COLO668 (cell line): ENCODE data around the gene IFT52.
"Not testable (repeated sequence)": the region's sequence is repeated elsewhere in the genome, so short reads cannot be mapped to it uniquely, and the experiment has no call there.

Source experiments
- DNase-seq: peaks from one replicate; lab custom pipeline; 2025; ENCODE audit not compliant: unreplicated experiment; lab: John Stamatoyannopoulos, UW

The IFT52 gene

GRCh38 chr20:43650997-43651525 is 60.3 kb downstream of the IFT52 start:
- DNase-seq = no peak

- DNase-seq = not testable (repeated sequence)
These were observed 61.0 kb downstream of the IFT52 start for GRCh38 chr20:43651650-43652184.

- DNase-seq = no peak
These were observed 63.2 kb downstream of the IFT52 start for GRCh38 chr20:43653966-43654365.

GRCh38 chr20:43655176-43655575 is 64.4 kb downstream of the IFT52 start:
- DNase-seq = not testable (repeated sequence)

DNA sequence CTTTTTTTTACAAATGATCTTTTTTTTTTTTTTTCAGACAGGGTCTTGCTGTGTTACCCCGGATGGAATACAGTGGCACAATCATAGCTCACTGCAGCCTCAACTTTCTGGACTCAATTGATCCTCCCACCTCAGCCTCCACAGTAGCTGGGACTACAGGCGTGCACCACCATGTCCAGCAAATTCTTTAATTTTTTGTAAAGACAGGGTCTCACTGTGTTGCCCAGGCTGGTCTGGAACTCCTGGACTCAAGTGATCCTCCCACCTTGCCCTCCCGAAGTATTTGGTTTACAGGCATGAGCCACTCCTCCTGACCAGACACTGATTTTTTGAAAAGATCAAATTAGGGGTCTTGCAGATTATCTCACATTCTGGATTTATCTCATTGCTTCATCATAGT is 65.2 kb downstream of the IFT52 start:
- DNase-seq = no peak

- DNase-seq = peak; percentile 32
These were observed 67.5 kb downstream of the IFT52 start for GRCh38 chr20:43658069-43658722.

DNA sequence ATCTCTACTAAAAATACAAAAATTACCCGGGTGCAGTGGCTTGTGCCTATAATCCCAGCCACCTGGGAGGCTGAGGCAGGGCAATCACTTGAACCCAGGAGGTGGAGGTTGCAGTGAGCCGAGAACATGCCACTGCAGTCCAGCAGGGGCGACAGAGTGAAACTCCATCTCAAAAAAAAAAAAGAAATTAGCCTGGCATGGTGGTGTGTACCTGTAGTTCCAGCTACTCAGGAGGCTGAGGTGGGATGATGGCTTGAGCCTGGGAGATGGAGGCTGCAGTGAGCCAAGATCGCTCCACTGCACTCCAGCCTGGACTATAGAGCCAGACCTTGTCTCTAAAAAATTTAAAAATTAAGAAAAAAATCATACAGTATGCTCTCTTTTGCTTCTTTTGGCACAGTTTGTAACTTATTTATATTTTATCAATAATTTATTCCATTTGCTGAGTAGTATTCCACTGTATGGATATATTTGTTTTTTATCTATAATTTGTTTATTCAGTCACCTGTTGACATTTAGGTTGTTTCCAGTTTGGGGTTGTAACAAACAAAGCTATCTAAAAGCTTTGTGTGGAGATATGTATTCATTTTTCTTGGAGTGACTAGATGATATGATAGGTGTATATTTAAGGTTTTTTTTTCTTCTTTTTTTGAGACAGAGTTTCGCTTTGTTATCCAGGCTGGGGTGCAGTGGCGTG is 68.1 kb downstream of the IFT52 start:
- DNase-seq = no peak

- no peak for DNase-seq
These were observed 72.4 kb downstream of the IFT52 start for GRCh38 chr20:43662943-43663655.

DNA sequence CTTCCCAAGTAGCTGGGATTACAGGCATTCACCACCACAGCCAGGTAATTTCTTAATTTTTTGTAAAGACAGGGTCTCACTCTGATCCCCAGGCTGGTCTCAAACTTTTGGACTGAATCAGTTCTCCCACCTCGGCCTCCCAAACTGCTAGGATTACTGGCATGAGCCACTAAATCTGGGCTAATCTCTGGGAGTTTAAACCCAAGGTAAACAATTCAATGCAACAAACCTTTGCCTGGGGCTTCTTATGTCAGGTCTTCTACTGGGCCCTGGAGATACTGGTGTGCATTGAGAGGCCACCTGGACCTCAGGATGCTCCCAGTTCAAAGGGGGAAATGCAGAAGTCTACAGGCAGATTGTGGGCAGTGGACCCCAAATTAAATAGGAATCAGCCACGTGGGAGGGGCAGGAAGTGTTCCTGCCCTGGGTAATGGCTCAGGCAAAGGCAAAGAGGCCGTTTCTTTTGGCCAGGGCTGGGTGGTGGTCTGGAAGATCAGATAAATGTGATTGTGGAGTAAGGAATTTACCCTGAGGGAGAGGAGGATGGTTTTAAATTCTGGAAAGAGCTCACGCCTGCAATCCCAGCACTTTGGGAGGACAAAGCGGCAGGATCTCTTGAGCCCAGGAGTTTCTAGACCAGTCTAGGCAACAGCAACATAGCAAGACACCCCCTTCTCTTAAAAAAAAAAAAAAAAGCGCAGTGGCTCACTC is 74.9 kb downstream of the IFT52 start:
- no peak for DNase-seq

DNA sequence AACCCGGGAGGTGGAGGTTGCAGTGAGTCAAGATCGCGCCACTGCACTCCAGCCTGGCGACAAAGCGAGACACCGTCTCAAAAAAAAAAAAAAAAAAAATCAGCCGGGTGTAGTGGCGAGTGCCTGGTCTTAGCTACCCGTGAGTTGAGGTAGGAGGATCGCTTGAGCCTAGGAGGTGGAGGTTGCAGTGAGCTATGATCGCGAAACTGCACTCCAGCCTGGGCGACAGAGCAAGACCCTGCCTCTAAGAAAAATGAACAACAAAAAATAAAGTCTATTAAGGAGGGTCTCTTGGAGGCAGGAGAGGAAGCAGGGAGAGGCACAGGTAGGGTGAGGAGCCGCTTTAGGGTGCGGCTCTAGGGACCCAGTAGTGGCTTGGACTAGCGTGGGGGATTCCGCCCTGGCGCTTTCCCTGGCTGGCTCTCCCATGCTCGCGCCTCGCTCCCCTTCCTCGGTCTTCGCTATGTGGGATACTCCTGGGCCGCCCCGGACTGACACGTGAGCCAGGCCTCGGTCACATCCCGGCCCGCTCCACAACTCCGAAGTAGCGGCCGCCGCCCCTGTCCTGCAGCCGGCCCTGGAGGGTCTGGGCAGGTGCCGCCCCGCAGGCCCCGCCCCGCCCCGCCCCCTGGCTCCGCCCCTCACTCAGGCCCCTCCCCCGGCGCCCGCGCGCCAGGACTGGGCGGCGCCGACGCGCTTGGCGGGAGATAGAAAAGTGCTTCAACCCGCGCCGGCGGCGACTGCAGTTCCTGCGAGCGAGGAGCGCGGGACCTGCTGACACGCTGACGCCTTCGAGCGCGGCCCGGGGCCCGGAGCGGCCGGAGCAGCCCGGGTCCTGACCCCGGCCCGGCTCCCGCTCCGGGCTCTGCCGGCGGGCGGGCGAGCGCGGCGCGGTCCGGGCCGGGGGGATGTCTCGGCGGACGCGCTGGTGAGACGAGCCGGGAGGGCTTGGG is 75.9 kb downstream of the IFT52 start, which contains the start of gene MYBL2:
MYBL2 (plus strand) TSS at position 739 of the 953 bp plus-strand sequence; CDS start at position 909, 170 bp downstream.
- DNase-seq = peak; percentile 87

DNA sequence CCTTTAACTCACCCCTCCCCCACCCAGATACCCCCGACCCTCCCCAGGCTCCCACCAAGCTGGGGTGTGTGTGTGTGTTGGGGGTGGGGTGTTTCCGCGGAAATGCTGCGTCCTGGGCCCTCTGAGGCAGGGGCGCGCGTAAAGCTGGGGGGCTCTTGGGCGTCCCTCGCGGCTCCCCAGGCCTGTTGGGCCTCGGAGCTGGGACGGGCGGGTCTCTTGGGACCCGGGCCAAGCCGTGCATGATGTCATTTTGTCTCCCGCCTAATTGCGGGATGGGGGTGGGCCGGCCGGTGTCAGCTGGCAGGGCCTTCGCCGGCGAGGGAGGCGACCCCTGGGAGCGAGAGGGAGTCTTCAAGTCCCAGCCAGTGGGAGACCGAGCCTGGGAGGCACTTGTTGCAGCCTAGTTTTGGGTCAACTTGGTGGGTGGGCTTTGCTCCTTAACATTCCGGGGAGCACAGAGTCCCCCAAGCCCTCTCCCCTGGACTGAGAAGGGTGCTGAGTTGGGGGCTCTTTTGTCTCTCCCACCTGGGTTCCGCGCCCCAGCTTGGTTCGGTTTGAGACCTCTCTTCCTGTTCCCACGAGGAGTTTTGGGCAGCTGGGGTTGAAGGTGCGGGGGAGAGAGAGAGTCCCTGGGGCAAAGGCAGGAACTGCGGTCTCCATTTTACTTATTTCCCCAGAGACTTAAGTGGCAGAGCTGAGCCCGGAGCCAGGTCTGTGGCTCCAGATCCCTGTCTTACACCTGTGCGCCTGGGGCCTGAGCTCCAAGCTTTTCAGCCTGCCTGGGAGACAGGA is 76.8 kb downstream of the IFT52 start:
- DNase-seq = peak; percentile 45

DNA sequence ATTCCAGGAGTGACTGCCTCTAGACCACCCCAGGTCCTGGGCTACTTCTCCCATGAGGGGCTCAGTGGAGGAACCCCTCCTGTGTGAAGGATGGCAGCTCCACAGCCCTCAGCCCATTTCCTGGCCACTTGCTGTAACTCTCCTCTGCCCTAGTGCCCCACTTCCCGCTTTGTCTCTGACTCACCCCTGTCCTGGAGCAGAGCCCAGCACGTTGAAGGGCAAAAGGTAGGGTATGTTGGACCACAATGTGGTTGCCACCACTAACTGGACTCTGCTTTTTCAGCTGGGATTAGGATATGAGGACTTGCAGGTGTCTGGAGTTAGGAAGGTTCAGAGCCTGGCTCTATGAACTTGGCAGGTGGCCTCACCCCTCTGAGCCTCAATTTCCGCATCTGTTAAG is 78.6 kb downstream of the IFT52 start:
- DNase-seq = no peak

- DNase-seq = no peak
These were observed 79.7 kb downstream of the IFT52 start for GRCh38 chr20:43670423-43670822.

DNA sequence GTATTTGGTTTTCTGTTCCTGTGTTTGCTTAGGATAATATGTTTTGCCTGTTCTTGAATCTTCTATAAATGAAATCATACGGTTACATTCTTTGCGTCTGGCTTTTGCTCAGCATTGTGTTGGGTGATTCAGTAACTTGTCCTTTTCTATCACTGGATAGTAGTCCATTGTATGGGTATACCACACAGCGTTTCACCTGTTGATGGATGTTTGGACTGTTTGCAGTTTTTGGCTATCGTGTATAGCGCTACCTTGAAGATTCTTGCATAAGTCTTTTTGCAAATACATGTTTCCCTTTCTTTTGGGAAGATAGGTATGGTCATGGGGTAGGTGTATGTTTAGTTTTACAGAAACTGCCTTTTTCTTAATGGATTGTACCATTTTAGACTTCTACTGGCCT is 85.6 kb downstream of the IFT52 start:
- no peak for DNase-seq

- DNase-seq = no peak
These were observed 90.2 kb downstream of the IFT52 start for GRCh38 chr20:43680981-43681380.

- DNase-seq = no peak
These were observed 90.8 kb downstream of the IFT52 start for GRCh38 chr20:43681468-43681942.

- no peak for DNase-seq
These were observed 91.3 kb downstream of the IFT52 start for GRCh38 chr20:43681991-43682410.

GRCh38 chr20:43682446-43682845 is 91.7 kb downstream of the IFT52 start:
- no peak for DNase-seq

DNA sequence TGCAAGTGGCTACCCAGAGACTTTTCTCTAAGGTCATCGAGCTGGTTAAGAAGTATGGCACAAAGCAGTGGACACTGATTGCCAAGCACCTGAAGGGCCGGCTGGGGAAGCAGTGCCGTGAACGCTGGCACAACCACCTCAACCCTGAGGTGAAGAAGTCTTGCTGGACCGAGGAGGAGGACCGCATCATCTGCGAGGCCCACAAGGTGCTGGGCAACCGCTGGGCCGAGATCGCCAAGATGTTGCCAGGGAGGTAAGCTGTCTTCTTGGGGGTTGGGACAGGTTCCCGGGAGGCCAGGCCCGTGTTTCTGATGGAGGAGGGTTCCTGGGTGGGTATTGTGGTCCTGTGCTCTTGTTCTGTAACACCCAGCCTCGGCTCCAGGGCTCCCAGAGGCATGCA is 96.1 kb downstream of the IFT52 start:
- DNase-seq = no peak
